ENCODE results near the gene CABP4.

CABP4 gene

DNA sequence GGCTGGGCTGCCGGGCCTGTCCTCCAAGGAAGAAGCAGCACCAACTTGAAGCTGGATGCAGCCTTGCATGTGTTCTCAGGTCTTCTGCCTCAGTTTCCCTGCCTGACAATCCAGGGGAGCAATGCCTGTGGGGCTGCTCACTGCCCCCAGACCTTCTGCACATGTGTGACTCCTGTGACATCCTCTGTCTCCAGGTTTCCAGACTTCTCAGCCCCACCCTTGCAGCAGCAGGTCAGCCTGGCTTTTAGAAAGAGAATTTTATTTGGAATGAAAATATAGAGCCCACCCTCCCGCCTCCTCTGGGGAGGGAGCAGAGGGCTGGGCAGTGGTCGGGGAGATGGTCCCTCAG is 17.4 kb upstream of the CABP4 start:
- Mint-ChIP-seq H3K36me3 (peaks cover 82% of the 10 kb centered on the region), H3K27ac (peak overlapping the region; percentile 94), H3K9me3 (no peaks in the 10 kb centered on the region), H3K4me1 (peaks cover 83% of the 10 kb centered on the region), H3K4me3 (peak overlapping the region; percentile 95)
- no peak for ATAC-seq
- no peak for DNase-seq (ENCODE audit: low spot score in 2 of 2)

DNA sequence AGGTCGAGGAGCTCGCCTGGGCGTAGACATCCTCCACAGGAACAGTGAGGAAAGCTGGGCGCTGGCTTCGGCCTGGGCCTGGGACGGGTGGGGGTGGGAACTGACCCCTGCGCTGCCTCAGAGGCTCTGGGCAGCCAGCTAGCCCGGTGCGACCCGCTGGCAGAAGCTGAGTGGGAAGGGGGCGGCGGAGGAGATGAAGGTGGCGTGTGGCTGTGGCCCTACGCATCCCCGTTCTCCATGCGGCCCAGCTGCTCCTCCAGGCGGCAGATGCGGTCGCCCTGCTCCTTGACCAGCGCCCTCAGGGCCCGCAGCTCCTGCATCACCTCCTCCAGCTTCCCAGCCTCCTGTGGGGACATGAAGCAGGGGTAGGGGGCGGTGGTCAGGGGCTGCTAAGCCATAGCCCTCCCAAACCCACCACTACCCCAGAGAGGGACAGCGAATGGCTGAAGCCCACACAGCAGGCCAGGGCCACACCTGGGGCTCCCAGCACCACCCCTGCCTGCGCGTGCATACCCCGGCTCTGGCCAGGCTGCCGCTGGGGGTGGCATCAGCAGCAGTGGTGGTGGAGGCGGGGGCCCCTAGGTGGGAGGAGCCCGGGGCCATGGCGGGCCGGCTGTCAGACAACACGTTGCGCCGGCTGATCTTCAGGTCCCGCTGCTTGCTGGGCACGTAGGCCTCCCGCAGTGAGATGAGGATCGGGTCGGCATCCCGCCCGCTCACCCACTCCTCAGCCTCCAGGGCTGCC is 16.8 kb upstream of the CABP4 start:
- ATAC-seq (peak; percentile 66), DNase-seq (ENCODE audit: low spot score in 2 of 2) (peak; percentile 62 to 88)
- Mint-ChIP-seq H3K4me3 (peak overlapping the region; percentile 95), H3K4me1 (peaks cover 80% of the 10 kb centered on the region), H3K36me3 (peaks cover 79% of the 10 kb centered on the region), H3K27ac (peak overlapping the region; percentile 94), H3K9me3 (no peaks in the 10 kb centered on the region)

DNA sequence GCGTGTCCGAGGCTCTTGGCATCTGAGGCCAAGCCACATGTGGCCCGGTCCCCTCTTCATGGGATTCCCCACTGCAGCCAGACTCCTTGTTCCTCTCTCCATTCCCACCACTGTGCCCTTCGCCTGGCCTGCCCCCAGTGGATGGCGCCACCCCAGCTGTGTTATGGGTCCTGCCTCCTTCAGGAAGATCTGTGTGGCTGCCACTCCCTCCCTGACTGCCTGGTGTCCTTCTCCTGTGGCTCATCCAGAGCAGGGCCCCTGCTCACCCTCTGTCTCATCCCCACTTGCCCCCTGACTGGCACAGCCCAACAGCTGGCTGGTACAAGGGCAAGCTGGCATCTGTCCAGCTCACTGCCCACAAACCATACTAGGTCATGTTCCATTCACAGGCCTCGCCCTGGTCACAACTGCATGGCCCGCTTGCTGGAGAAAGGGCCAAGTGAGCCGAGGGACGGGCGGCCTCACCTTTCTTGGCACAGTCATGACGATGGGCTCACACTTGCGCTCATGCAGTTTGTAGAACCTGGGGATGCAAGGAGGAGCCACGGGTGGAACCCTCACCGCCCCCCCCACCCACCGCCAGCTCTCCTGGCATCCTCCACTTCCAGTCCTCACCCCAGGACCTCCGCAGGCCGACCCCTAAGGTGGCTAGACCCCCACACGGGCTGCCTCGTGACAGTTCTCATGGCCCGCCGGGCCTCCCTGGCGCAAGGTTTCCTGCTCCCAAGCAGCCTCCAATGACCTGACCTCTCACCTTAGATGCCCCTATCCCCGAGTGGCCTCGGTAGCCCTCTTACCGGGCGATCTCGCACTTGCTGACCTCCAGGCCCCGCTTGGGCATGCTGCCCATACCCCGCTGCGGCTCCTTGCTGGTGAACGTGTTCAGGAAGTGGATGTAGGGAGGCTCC is 15.6 kb upstream of the CABP4 start:
- no peaks in the 10 kb centered on the region for H3K9me3 Mint-ChIP-seq
- H3K4me3 Mint-ChIP-seq = peak overlapping the region; percentile 95
- H3K27ac Mint-ChIP-seq = peak overlapping the region; percentile 94
- H3K36me3 Mint-ChIP-seq = peaks cover 73% of the 10 kb centered on the region
- peaks cover 71% of the 10 kb centered on the region for H3K4me1 Mint-ChIP-seq
- DNase-seq (ENCODE audit: low spot score in 2 of 2) (no peak), ATAC-seq (no peak)

DNA sequence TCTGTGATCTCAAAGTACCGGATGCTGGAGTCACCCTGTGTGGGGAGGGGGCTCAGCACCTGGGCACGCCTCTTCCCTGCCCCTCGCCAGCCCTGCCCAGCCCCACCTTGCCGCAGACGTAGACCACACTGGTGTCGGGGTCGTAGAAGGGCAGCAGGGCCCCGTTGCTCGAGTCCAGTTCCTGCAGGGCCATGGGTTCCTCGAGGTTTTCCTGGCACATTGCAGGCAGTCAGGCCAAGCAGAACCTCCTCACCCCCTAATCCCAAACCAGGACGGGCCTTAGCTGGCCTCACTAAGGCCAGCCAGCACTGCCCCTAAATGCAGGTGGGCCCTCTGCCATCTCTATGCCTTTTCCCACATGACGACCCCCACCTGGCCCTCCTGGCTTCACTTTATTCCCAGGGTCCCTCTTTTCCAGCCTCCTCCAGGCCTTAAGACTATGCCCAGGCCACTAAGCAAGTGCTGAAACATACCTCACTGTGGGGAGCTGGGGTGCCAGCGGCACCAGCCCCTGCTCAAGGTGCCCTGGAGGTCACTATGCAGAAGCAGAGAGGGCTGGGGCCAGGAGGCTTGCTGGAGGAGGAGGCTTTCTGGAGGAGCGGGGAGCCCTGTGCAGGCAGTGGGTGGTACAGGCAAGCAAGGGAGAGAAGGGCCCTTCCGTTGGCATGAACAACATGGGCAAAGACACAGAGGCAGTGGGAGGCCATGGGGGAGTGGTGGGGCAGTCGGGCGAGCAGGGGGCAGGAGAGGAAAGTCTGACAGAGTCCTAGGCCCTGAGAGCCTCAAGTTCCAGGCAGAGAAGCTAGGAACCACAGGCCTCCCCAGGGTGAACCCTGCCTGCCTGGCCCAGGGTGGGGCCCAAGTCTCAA is 14.7 kb upstream of the CABP4 start:
- Mint-ChIP-seq H3K9me3 (no peaks in the 10 kb centered on the region), H3K4me3 (peak overlapping the region; percentile 95), H3K4me1 (peaks cover 74% of the 10 kb centered on the region), H3K27ac (peak overlapping the region; percentile 94), H3K36me3 (peaks cover 72% of the 10 kb centered on the region)
- ATAC-seq (no peak), DNase-seq (ENCODE audit: low spot score in 2 of 2) (no peak)

DNA sequence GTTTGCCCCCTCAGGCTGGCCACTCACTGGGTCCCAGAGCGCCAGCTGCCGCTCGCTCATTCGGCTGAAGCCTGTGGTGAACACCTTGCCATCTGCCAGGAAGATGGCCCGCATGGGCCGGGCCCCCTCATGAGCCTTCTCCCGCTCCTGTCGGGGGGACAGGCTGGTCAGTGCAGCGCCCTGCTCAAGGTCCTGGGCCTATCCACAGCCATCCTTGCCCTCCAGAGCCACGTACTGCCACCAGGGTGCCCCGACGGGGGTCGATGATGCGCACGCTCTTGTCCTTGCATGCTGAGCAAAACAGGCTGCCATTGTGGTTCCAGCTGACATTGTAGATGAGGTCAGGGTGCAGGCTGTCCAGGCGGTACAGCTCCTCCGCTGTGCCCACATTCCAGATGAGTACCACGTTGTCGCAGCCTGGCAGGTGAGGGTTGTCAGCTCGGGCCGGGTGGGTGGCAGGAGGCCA is 14.0 kb upstream of the CABP4 start:
- ATAC-seq (no peak), DNase-seq (ENCODE audit: low spot score in 2 of 2) (no peak)
- Mint-ChIP-seq H3K9me3 (no peaks in the 10 kb centered on the region), H3K36me3 (peaks cover 69% of the 10 kb centered on the region), H3K4me1 (peaks cover 74% of the 10 kb centered on the region), H3K4me3 (peak overlapping the region; percentile 95), H3K27ac (peak overlapping the region; percentile 94)

GRCh38 chr11:67441731-67442351 is 13.3 kb upstream of the CABP4 start:
- H3K27ac Mint-ChIP-seq = peak overlapping the region; percentile 80
- peak overlapping the region; percentile 95 for H3K4me3 Mint-ChIP-seq
- ATAC-seq (no peak), DNase-seq (ENCODE audit: low spot score in 2 of 2) (no peak)
- no peaks in the 10 kb centered on the region for H3K9me3 Mint-ChIP-seq
- H3K36me3 Mint-ChIP-seq = peaks cover 63% of the 10 kb centered on the region
- H3K4me1 Mint-ChIP-seq = peaks cover 80% of the 10 kb centered on the region

DNA sequence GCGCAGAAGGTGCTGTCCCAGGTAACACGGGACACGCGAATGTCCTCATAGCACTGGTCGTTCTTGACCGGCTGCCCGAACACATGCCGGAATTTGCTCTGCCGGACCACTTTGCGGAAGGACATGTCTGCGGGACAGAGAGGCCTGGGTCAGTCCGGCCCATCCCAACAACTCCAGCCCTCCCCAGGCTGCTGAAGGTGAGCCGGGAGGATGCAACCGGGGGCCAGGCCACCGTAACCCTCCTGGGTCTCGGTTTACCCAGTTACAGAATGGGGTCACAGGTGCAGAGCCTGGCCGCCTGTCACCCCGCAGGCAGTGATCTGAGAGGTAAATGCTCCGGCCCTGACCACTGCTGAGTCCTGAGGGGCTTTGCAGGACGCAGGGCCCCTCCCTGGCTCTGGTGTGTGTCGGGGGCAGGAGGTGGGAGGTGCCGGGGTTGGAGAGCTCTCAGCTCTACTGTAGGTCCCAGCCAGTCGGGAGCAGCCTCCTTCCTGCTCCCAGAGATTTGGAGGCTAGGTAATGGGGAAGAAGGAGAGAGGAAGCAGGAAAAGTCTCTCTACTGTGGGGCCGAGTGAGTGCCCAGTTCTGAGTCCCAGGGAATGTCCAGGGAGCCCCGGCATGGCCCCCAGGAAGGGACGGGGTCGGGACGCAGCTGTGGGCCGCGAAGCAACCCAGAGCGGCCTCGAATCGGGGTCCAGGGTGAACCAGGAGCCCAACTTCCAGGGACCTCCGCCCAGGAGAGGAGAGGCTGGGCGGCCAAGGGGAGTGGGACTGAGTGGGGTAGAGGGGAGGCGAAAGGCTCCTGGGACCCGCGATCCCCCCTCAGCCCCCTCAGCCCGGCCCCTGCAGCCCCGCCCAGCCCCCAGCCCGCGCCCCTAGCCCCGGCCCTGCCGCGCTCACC is 12.4 kb upstream of the CABP4 start:
- Mint-ChIP-seq H3K4me3 (peak overlapping the region; percentile 95), H3K36me3 (peaks cover 60% of the 10 kb centered on the region), H3K4me1 (peaks cover 83% of the 10 kb centered on the region), H3K9me3 (no peaks in the 10 kb centered on the region), H3K27ac (peak overlapping the region; percentile 80)
- ATAC-seq = no peak
- DNase-seq (ENCODE audit: low spot score in 2 of 2) = no peak

- peaks cover 69% of the 10 kb centered on the region for H3K4me1 Mint-ChIP-seq
- H3K27ac Mint-ChIP-seq = peak overlapping the region; percentile 95
- DNase-seq (ENCODE audit: low spot score in 2 of 2) = no peak
- peaks cover 36% of the 10 kb centered on the region for H3K36me3 Mint-ChIP-seq
- peak overlapping the region; percentile 95 for H3K4me3 Mint-ChIP-seq
- no peak for ATAC-seq
- no peaks in the 10 kb centered on the region for H3K9me3 Mint-ChIP-seq
Observed at GRCh38 chr11:67445515-67445914, 9.6 kb upstream of the CABP4 start.

DNA sequence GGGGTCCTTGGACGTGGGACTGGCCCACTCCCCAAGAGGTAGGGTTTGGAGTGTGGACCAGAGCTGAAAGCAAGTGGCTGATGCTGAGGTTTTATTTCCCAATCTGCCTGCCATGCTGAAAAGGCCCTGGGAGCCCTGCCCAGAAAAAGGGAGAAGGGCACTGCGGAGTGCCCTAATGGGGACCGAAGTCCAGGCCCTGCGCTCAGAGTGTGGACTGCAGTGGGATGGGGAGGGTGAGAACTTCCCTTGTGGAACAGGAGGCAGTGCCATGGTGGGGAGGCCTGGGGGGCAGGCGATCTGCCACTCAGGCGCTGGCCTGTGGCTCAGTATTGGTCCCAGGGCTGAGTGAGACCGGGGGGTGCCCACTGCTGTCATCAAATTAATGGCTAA is 6.9 kb upstream of the CABP4 start:
- peaks cover 45% of the 10 kb centered on the region for H3K4me1 Mint-ChIP-seq
- DNase-seq (ENCODE audit: low spot score in 2 of 2) = no peak
- H3K36me3 Mint-ChIP-seq = peaks cover 25% of the 10 kb centered on the region
- H3K4me3 Mint-ChIP-seq = no peak overlapping the region
- H3K27ac Mint-ChIP-seq = peak overlapping the region; percentile 95
- H3K9me3 Mint-ChIP-seq = no peaks in the 10 kb centered on the region
- no peak for ATAC-seq

DNA sequence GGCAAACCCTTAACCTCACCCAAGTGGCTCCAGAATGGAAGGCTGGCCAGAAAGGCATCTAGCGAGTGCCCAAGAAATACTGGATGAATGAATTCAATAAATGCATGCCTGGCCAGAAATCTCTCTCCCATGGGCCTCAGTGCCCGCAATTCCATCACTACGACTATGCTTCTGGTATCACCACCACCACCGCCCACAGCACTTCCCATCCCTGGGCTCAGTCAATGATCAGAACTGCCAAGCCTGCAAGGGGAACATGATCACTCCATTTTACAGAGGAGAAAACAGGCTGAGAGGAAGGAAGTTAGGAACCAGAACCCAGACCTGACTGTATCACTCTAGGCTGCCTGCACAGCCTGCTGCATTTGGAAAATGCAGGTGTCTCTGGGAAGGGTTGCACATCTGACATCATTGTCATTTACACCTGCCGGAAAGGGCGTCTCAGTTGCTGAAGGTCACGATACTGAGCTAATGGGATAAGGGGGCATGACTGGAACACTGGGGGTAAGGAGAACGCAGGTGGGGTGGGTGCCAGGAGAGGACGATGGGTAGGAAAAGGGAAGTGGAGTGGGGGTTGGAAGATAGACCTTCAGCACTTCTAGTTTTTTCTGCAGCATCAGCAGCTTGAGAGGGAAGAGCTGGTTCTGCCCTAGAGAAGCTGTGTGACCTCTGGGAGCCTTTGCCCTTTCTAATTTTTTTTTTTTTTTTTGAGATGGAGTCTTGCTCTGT is 5.9 kb upstream of the CABP4 start:
- peak overlapping the region; percentile 9 for H3K27ac Mint-ChIP-seq
- no peaks in the 10 kb centered on the region for H3K9me3 Mint-ChIP-seq
- H3K36me3 Mint-ChIP-seq = peaks cover 19% of the 10 kb centered on the region
- DNase-seq (ENCODE audit: low spot score in 2 of 2) (no peak), ATAC-seq (no peak)
- H3K4me1 Mint-ChIP-seq = peaks cover 44% of the 10 kb centered on the region
- H3K4me3 Mint-ChIP-seq = no peak overlapping the region

- DNase-seq (ENCODE audit: low spot score in 2 of 2) (no peak), ATAC-seq (no peak)
- Mint-ChIP-seq H3K4me1 (peaks cover 26% of the 10 kb centered on the region), H3K36me3 (peaks cover 8% of the 10 kb centered on the region), H3K4me3 (no peak overlapping the region), H3K9me3 (no peaks in the 10 kb centered on the region), H3K27ac (peak overlapping the region; percentile 56)
Observed at GRCh38 chr11:67450796-67451657, 4.1 kb upstream of the CABP4 start.

DNA sequence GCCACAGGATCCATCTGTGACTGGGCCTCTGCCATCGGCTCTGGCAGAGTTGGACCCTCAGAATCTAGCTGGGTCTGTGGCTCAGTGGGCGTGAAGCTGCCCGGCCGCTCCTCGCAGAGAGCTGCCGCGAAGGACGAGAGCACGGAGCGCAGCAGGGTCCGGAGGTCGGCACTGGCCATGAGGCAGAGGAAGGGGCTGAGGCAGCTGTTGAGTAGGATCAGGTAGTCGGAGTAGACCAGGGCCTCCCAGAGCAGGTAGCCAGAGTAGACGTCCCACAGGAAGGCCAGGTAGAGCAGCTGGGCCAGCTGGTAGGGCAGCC is 3.5 kb upstream of the CABP4 start:
- ATAC-seq (no peak), DNase-seq (ENCODE audit: low spot score in 2 of 2) (no peak)
- H3K4me1 Mint-ChIP-seq = peaks cover 20% of the 10 kb centered on the region
- no peaks in the 10 kb centered on the region for H3K9me3 Mint-ChIP-seq
- H3K27ac Mint-ChIP-seq = peak overlapping the region; percentile 56
- no peak overlapping the region for H3K4me3 Mint-ChIP-seq
- peaks cover 8% of the 10 kb centered on the region for H3K36me3 Mint-ChIP-seq
